ENCODE data around the gene TLR4. TPM values are rescaled to one million over a fixed set of nuclear protein-coding genes. Genes with fewer than 3 reads are reported as not detected.

Gene TLR4
- total and polyA plus RNA-seq, 2 of the 4 experiments (the other 2 are of a cell fraction), result under 0.01 TPM; not detected in 1

DNA sequence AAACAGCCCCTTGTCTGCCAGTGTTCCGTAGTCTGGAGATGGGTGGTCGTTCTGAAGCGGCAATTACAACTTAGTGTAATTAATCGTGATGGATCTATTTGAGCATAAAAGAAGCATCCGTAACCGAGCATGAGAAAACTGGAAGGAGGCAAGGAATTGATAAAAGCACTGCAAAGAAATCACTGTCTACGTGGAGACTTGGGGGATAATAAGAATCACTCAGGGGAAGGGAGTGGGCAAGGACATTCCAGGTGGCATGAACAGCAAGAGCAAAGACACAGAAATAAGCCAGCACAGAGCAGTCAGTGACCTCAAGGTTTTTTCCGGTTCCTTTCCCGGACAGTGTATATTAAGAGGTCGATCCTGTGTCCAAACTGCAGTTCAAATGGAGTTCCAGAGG, 35.0 kb downstream of the TLR4 start:
- no peak overlapping the region for H3K27ac ChIP-seq (ENCODE audit: insufficient read depth, low read length)
- H4K8ac ChIP-seq (ENCODE audit: low read depth in 2 of 2, low read length in 2 of 2), result no peak overlapping the region
- H4K5ac ChIP-seq (ENCODE audit: low read depth, low read length), result no peak overlapping the region
- H4K91ac ChIP-seq (ENCODE audit: insufficient read depth, low read depth, low read length), result no peak overlapping the region
- no peak overlapping the region for H3K4me3 ChIP-seq (ENCODE audit: insufficient read depth, low read depth, low read length)
- no peak overlapping the region for H2BK120ac ChIP-seq (ENCODE audit: low read depth, low read length)
- H2BK15ac ChIP-seq (ENCODE audit: low read depth, low read length), result no peak overlapping the region
- H3K9me1 ChIP-seq (ENCODE audit: insufficient read depth, low read length), result no peaks in the 10 kb centered on the region
- 49% methylated on average over 6 of the region's 10 CpGs; no CpG with 5 or more reads in 1 of the 2 experiments for WGBS, 2 experiments (ENCODE audit: extremely low coverage in 2 of 2, insufficient read length in 1 of 2)
- no peak overlapping the region for H2BK20ac ChIP-seq (ENCODE audit: low read depth, low read length)
- no peak overlapping the region for H3K9ac ChIP-seq (ENCODE audit: low read depth, low read length)
- no peaks in the 10 kb centered on the region for H3K79me1 ChIP-seq (ENCODE audit: low read depth in 1 of 2, low read length in 2 of 2)
- DNase-seq (no peak), ATAC-seq (ENCODE audit: low read depth) (no peak)
- H2BK5ac ChIP-seq (ENCODE audit: low read depth, low read length, poor library complexity, severe bottlenecking), result no peak overlapping the region
- H3K4me2 ChIP-seq (ENCODE audit: low read depth, low read length), result no peak overlapping the region
- no peak overlapping the region for H3K18ac ChIP-seq (ENCODE audit: low read depth, low read length)
- H4K20me1 ChIP-seq (ENCODE audit: insufficient read depth, low read length), result no peaks in the 10 kb centered on the region
- intact Hi-C loops (cut with micrococcal nuclease) (loop anchor here (5.0 kb wide), 1 partner anchor 332 kb away; no protein-coding TSS in a partner anchor), dilution Hi-C loops (cut with HindIII; ENCODE audit: low sequenced_read_pairs, unreplicated experiment) (no loop called here), in situ Hi-C loops (cut with MboI; ENCODE audit: low sequenced_read_pairs) (no loop called here)
- no peak overlapping the region for H3K14ac ChIP-seq (replicated peaks; ENCODE audit: low read depth, low read length)
- H2AFZ ChIP-seq (replicated peaks; ENCODE audit: low read length, poor library complexity), result no peak overlapping the region
- no peak overlapping the region for H2AK5ac ChIP-seq (ENCODE audit: low read depth, low read length)
- ChIA-PET POLR2A (ENCODE audit: unreplicated experiment) (no interaction called here), CTCF (no interaction called here)
- no peak overlapping the region for H2AK9ac ChIP-seq (replicated peaks; ENCODE audit: low read depth, low read length, poor library complexity)
- no peaks in the 10 kb centered on the region for H3K4me1 ChIP-seq (ENCODE audit: control insufficient read depth, insufficient read depth, low read length)
- H3K56ac ChIP-seq (ENCODE audit: extremely low read depth, insufficient read depth, low read length), result no peak overlapping the region
- no peaks in the 10 kb centered on the region for H3K36me3 ChIP-seq (ENCODE audit: control insufficient read depth, insufficient read depth, low read length)
- H3K9me3 ChIP-seq (ENCODE audit: control insufficient read depth, insufficient read depth, low read length), result peaks cover 15% of the 10 kb centered on the region
- H3K4ac ChIP-seq (ENCODE audit: low read depth, low read length), result no peak overlapping the region
- no TSS peak for BruUV-seq (replicated peaks)
- H3K23ac ChIP-seq (ENCODE audit: low read depth, low read length), result no peak overlapping the region
- TF ChIP-seq CEBPB (IDR thresholded peaks at IDR 0.05; ENCODE audit: low read depth, low read length), result no peak
- TF ChIP-seq RAD21 (IDR thresholded peaks at IDR 0.05; ENCODE audit: low read length), result no peak
- H3K27me3 ChIP-seq (ENCODE audit: control insufficient read depth, insufficient read depth, low read length), result no peaks in the 10 kb centered on the region
